ENCODE data around the gene ZFP62. TPM values are rescaled to one million over a fixed set of nuclear protein-coding genes. Genes with fewer than 3 reads are reported as not detected.

Gene ZFP62
- total RNA-seq, 1 donor from 2014 or later: 14.5 TPM

DNA sequence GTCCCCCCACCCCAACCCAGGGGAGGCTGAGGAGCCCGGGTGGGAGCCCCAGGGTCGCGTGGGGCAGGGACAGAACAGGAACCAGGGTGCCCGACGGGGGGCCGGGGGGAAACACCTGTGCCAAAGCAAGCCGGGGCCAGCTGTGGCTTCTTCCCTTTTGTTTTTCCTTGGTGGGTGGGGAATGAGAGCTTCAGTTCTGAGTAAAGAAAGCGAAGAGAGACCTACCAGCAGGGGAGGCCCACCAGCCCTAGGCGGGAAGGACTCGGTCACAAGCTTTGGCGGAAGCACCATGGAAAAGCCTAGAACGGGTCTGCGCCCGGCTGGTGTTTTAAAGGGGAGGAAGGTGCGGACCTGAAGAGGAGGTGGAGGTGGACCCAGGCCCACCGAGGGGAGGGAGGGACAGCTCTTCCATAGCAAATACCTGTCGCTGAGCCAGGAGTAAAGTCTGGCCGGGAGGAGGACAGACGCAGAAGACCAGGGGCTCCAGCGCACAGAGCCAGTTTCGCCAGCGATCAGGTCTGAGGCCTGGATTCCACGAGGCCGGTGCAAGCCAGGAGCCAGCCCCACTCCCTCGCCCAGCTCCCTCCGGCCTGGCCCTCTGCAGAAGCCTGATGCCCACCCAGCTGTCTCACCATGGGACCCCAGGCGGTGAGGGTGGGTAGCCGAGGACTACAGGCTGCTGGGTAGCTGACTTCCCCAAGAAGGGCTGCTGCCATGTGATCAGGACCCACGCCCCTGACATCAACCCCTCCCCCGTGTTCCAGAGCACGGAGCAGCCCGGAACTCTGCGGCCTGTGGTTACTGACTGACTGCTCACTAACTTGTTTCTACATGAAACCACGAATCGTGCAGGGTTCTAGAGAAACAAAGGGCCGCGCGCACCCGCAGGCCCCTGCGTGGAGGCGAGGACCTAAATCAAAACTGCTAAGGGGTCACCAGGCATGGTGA lies 57.6 kb downstream of the ZFP62 start:
- no peaks in the 10 kb centered on the region for H3K27me3 ChIP-seq (ENCODE audit: insufficient read depth, low read length)
- H3K4me1 ChIP-seq (ENCODE audit: insufficient read depth, low read length): peaks cover 45% of the 10 kb centered on the region
- H4K20me1 ChIP-seq (ENCODE audit: insufficient read depth, low read length): peaks cover 50% of the 10 kb centered on the region
- Mint-ChIP-seq H3K4me1 (ENCODE audit: low read depth, unreplicated experiment) (peaks cover 44% of the 10 kb centered on the region), H3K9me3 (ENCODE audit: unreplicated experiment) (no peaks in the 10 kb centered on the region), H3K27me3 (ENCODE audit: low read depth, unreplicated experiment) (no peaks in the 10 kb centered on the region), H3K36me3 (ENCODE audit: low read depth, unreplicated experiment) (peaks cover 10% of the 10 kb centered on the region), H3K27ac (ENCODE audit: unreplicated experiment) (no peak overlapping the region), H3K4me3 (ENCODE audit: unreplicated experiment) (peak overlapping the region; percentile 74)
- H2AFZ ChIP-seq (ENCODE audit: low read depth, low read length): peak overlapping the region; percentile 68
- peak overlapping the region; percentile 84 for H3K4me3 ChIP-seq (ENCODE audit: insufficient read depth, low read depth, low read length)
- H3K27ac ChIP-seq (ENCODE audit: low read depth, low read length): peak overlapping the region; percentile 51
- peak overlapping the region; percentile 97 for H3K9ac ChIP-seq (ENCODE audit: low read length)
- no peak for FAIRE-seq
- H3K36me3 ChIP-seq (ENCODE audit: insufficient read depth, low read length): no peaks in the 10 kb centered on the region
- H3K9me3 ChIP-seq (ENCODE audit: insufficient read depth, low read depth, low read length): no peaks in the 10 kb centered on the region
- no peak for DNase-seq (ENCODE audit: low read depth)
- H3K79me2 ChIP-seq (ENCODE audit: insufficient read depth, low read length): peaks cover 81% of the 10 kb centered on the region
- TF ChIP-seq, protein P1, sequence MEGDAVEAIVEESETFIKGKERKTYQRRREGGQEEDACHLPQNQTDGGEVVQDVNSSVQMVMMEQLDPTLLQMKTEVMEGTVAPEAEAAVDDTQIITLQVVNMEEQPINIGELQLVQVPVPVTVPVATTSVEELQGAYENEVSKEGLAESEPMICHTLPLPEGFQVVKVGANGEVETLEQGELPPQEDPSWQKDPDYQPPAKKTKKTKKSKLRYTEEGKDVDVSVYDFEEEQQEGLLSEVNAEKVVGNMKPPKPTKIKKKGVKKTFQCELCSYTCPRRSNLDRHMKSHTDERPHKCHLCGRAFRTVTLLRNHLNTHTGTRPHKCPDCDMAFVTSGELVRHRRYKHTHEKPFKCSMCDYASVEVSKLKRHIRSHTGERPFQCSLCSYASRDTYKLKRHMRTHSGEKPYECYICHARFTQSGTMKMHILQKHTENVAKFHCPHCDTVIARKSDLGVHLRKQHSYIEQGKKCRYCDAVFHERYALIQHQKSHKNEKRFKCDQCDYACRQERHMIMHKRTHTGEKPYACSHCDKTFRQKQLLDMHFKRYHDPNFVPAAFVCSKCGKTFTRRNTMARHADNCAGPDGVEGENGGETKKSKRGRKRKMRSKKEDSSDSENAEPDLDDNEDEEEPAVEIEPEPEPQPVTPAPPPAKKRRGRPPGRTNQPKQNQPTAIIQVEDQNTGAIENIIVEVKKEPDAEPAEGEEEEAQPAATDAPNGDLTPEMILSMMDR (IDR thresholded peaks at IDR 0.05; ENCODE audit: insufficient read depth, low read depth, low read length): no peak
- TF ChIP-seq EZH2 (IDR thresholded peaks at IDR 0.05; ENCODE audit: insufficient read depth, low read length): no peak
- H3K4me2 ChIP-seq (ENCODE audit: low read length): peak overlapping the region; percentile 85

DNA sequence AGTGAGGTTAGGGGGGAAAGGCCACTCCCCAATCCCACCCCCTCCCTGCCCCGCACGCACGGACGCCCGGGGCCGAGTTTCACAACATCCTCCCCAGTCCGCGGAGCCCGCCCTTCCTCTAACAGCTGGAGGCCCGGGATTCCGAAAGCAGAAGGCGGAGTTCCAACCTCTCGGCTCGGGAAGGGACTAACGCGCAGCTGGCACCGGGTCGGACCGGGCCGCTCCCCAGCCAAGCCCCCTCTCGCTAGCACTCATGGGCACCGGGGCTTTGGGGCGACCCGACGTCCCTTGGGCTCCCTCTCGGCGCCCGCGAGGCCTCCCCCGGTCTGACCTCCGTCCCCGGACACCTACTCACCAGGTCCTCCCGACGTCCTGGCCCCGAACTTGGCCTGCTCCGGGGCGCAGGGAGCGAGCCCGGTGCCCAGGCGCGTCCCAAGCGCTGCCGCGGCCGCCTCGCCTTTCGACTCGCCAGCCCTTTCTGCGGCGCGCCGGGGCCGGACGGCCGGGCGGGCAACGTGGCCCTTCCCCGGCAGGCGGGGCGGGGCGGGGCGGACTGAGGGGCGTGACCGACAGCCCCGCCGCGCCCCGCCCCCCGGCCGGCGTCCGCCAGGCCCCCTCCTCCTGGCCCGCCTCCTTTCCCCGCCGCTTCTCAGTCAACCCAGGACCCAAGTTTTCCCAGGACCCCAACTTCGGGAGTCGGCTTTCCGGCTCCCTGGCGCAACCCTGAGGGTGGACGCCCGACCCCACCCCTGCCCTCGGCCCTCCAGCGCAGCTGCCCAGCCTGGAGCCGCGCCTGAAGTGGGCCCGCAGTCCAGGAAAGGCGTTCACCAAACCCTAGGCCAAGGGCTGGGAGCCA lies 58.5 kb downstream of the ZFP62 start, which contains the start of gene MGAT1:
Gene MGAT1, minus strand, starts transcription at position 482 of the 856 bp plus-strand sequence. CDS start 9,835 bp downstream, outside the sequence.
- peak within 1 kb of the TSS; percentile 97 for H3K9ac ChIP-seq (ENCODE audit: low read length)
- TF ChIP-seq, protein P1 (IDR thresholded peaks at IDR 0.05; ENCODE audit: insufficient read depth, low read depth, low read length): no peak
- TF ChIP-seq EZH2 (IDR thresholded peaks at IDR 0.05; ENCODE audit: insufficient read depth, low read length): no peak
- no peaks in the 10 kb centered on the region for H3K36me3 ChIP-seq (ENCODE audit: insufficient read depth, low read length)
- FAIRE-seq: no peak
- no peaks in the 10 kb centered on the region for H3K27me3 ChIP-seq (ENCODE audit: insufficient read depth, low read length)
- peaks cover 41% of the 10 kb centered on the region for H3K4me1 ChIP-seq (ENCODE audit: insufficient read depth, low read length)
- peaks cover 58% of the 10 kb centered on the region for H4K20me1 ChIP-seq (ENCODE audit: insufficient read depth, low read length)
- Mint-ChIP-seq H3K27ac (ENCODE audit: unreplicated experiment) (peak within 1 kb of the TSS; percentile 75), H3K36me3 (ENCODE audit: low read depth, unreplicated experiment) (peaks cover 9% of the 10 kb centered on the region), H3K4me3 (ENCODE audit: unreplicated experiment) (peak within 1 kb of the TSS; percentile 92), H3K9me3 (ENCODE audit: unreplicated experiment) (no peaks in the 10 kb centered on the region), H3K27me3 (ENCODE audit: low read depth, unreplicated experiment) (no peaks in the 10 kb centered on the region), H3K4me1 (ENCODE audit: low read depth, unreplicated experiment) (peaks cover 44% of the 10 kb centered on the region)
- peaks cover 81% of the 10 kb centered on the region for H3K79me2 ChIP-seq (ENCODE audit: insufficient read depth, low read length)
- H3K4me3 ChIP-seq (ENCODE audit: insufficient read depth, low read depth, low read length): peak within 1 kb of the TSS; percentile 84
- peak within 1 kb of the TSS; percentile 96 for H3K27ac ChIP-seq (ENCODE audit: low read depth, low read length)
- peak within 1 kb of the TSS; percentile 68 for H2AFZ ChIP-seq (ENCODE audit: low read depth, low read length)
- peak within 1 kb of the TSS; percentile 85 for H3K4me2 ChIP-seq (ENCODE audit: low read length)
- H3K9me3 ChIP-seq (ENCODE audit: insufficient read depth, low read depth, low read length): no peaks in the 10 kb centered on the region
- peak; percentile 59 for DNase-seq (ENCODE audit: low read depth)

All from astrocyte (in vitro differentiated cells and primary cell).